ENCODE data around the gene SMYD3. TPM values are rescaled to one million over a fixed set of nuclear protein-coding genes. Genes with fewer than 3 reads are reported as not detected.
"Not testable (repeated sequence)": the region's sequence is repeated elsewhere in the genome, so short reads cannot be mapped to it uniquely, and the experiment has no call there.

The SMYD3 gene
- total and polyA plus RNA-seq, 10 of the 15 experiments (the other 5 are each of a cell fraction or from before 2014, with no cell fraction given), result 18.3 to 54.0 (median 24.8) TPM

- FAIRE-seq, result not testable (repeated sequence)
Observed at GRCh38 chr1:246357014-246357598, 150.0 kb downstream of the SMYD3 start.

GRCh38 chr1:246355411-246356230 lies 151.5 kb downstream of the SMYD3 start:
- intact Hi-C loops (cut with micrococcal nuclease; ENCODE audit: unreplicated experiment), result no loop called here
- BruUV-seq (replicated peaks), result no TSS peak
- CTCF ChIA-PET, result interaction anchor here (1.0 to 1.3 kb wide), 2 partner anchors 86 to 344 kb away, joined by 3 read pairs; no protein-coding TSS in a partner anchor
- TF ChIP-seq USF1 (IDR thresholded peaks at IDR 0.05; ENCODE audit: borderline replicate concordance, extremely low read length, insufficient read depth, low read depth, low read length), result no peak
- TF ChIP-seq MEF2A (IDR thresholded peaks at IDR 0.05; ENCODE audit: insufficient read depth, low read depth, low read length), result no peak
- TF ChIP-seq STAT3 (IDR thresholded peaks at IDR 0.05; ENCODE audit: low read depth, low read length), result no peak
- no peak for TF ChIP-seq ATF7 (IDR thresholded peaks at IDR 0.05; ENCODE audit: low read depth)
- TF ChIP-seq YY1 (IDR thresholded peaks at IDR 0.05; ENCODE audit: low read depth, low read length), result no peak
- TF ChIP-seq RAD21 (IDR thresholded peaks at IDR 0.05; ENCODE audit: insufficient read depth, low read depth, low read length), result no peak
- no peak for TF ChIP-seq SIX5 (IDR thresholded peaks at IDR 0.05; ENCODE audit: low read depth, low read length, severe bottlenecking)
- no peak for TF ChIP-seq E2F4 (IDR thresholded peaks at IDR 0.05; ENCODE audit: low read depth, low read length)
- no peak for TF ChIP-seq SP1 (IDR thresholded peaks at IDR 0.05; ENCODE audit: low read depth, low read length)
- no peak for TF ChIP-seq IKZF1 (conservative IDR thresholded peaks at IDR 0.05)
- TF ChIP-seq RELA (IDR thresholded peaks at IDR 0.05; ENCODE audit: borderline replicate concordance, partially characterized antibody), result no peak

More at GRCh38 chr1:246357014-246357598, 150.0 kb downstream of the SMYD3 start:
- in situ Hi-C loops (cut with MboI); H4K20me1 ChIP-seq (ENCODE audit: control insufficient read depth, insufficient read depth); BruUV-seq (replicated peaks); POLR2A ChIA-PET; H2AFZ ChIP-seq (ENCODE audit: control insufficient read depth, low read depth, low read length); CTCF ChIA-PET; H3K27me3 ChIP-seq (replicated peaks in 1 of 2; ENCODE audit: control insufficient read depth in 2 of 2, insufficient read depth in 2 of 2, low read length in 1 of 2); H3K9ac ChIP-seq (ENCODE audit: control insufficient read depth, insufficient read depth, low read length); H3K27ac ChIP-seq (ENCODE audit: control insufficient read depth, insufficient read depth); H3K4me3 ChIP-seq; intact Hi-C loops (cut with micrococcal nuclease; ENCODE audit: unreplicated experiment); H3K79me2 ChIP-seq (ENCODE audit: control insufficient read depth, insufficient read depth, low read length); DNase-seq (ENCODE audit: low read depth, low spot score); ATAC-seq; H3K9me3 ChIP-seq (replicated peaks; ENCODE audit: control insufficient read depth, insufficient read depth, low read length); RAD21 ChIA-PET (ENCODE audit: unreplicated experiment); H3K36me3 ChIP-seq (ENCODE audit: control insufficient read depth in 2 of 2, insufficient read depth in 2 of 2, low read length in 1 of 2); H3K4me1 ChIP-seq (ENCODE audit: control insufficient read depth, insufficient read depth, low read length); H3K4me2 ChIP-seq (ENCODE audit: control insufficient read depth, insufficient read depth): not testable (repeated sequence)
- SMC1A ChIA-PET (ENCODE audit: uncharacterized antibody, unreplicated experiment), result interaction anchor here (0.9 to 1.7 kb wide), 4 partner anchors 15 to 39 kb away, joined by 3 to 8 read pairs (median 3); no protein-coding TSS in a partner anchor
- WGBS (ENCODE audit: insufficient coverage, insufficient replicate concordance, low lambda C conversion rate, missing lambda C conversion rate), result 44% methylated on average over 3 of the region's 3 CpGs

More at GRCh38 chr1:246355411-246356230, 151.5 kb downstream of the SMYD3 start:
- no peaks in the 10 kb centered on the region for H3K79me2 ChIP-seq (ENCODE audit: control insufficient read depth, insufficient read depth, low read length)
- POLR2A ChIA-PET, result no interaction called here
- SMC1A ChIA-PET (ENCODE audit: uncharacterized antibody, unreplicated experiment), result interaction anchor here (1.6 to 1.7 kb wide), 2 partner anchors 23 to 41 kb away, joined by 3 to 8 read pairs; no protein-coding TSS in a partner anchor
- no peak for FAIRE-seq
- 83% methylated on average over 8 of the region's 8 CpGs for WGBS (ENCODE audit: insufficient coverage, insufficient replicate concordance, low lambda C conversion rate, missing lambda C conversion rate)
- no peak for DNase-seq (ENCODE audit: low read depth, low spot score)
- no peak overlapping the region for H3K4me3 ChIP-seq
- H3K27ac ChIP-seq (ENCODE audit: control insufficient read depth, insufficient read depth), result no peak overlapping the region
- RAD21 ChIA-PET (ENCODE audit: unreplicated experiment), result interaction anchor here (0.6 kb wide), 1 partner anchor 339 kb away, joined by 3 read pairs; no protein-coding TSS in a partner anchor
- no peaks in the 10 kb centered on the region for H3K27me3 ChIP-seq (replicated peaks in 1 of 2; ENCODE audit: control insufficient read depth in 2 of 2, insufficient read depth in 2 of 2, low read length in 1 of 2)
- H2AFZ ChIP-seq (ENCODE audit: control insufficient read depth, low read depth, low read length), result no peak overlapping the region
- in situ Hi-C loops (cut with MboI), result no loop called here
- no peaks in the 10 kb centered on the region for H3K36me3 ChIP-seq (ENCODE audit: control insufficient read depth in 2 of 2, insufficient read depth in 2 of 2, low read length in 1 of 2)
- no peaks in the 10 kb centered on the region; the same call in 1 of the 3 replicates for H3K9me3 ChIP-seq (replicated peaks; ENCODE audit: control insufficient read depth, insufficient read depth, low read length)
- no peak overlapping the region for H3K9ac ChIP-seq (ENCODE audit: control insufficient read depth, insufficient read depth, low read length)
- no peaks in the 10 kb centered on the region for H4K20me1 ChIP-seq (ENCODE audit: control insufficient read depth, insufficient read depth)
- no peak for ATAC-seq
- H3K4me1 ChIP-seq (ENCODE audit: control insufficient read depth, insufficient read depth, low read length), result no peaks in the 10 kb centered on the region
- no peak overlapping the region for H3K4me2 ChIP-seq (ENCODE audit: control insufficient read depth, insufficient read depth)
